Type B pancreatic cell (in vitro differentiated cells): Measurements from ENCODE around the gene SH3RF3. TPM values are rescaled to one million over a fixed set of nuclear protein-coding genes. Genes with fewer than 3 reads are reported as not detected.

Experiments used
- DNase-seq: peaks from one replicate; pipeline ENCODE4 v3.0.0; 2021; ENCODE audit warnings: mixed read lengths; ENCODE audit not compliant: unreplicated experiment; ENCODE audit errors: extremely low spot score
- H3K27ac Mint-ChIP-seq: 2 replicates; pipeline ENCODE4 v1.8.0; 2021; ENCODE audit warnings: mild to moderate bottlenecking, mixed read lengths
- H3K27me3 Mint-ChIP-seq: 2 replicates; pipeline ENCODE4 v1.8.0; 2021; ENCODE audit warnings: mixed read lengths
- H3K36me3 Mint-ChIP-seq: 2 replicates; pipeline ENCODE4 v1.8.0; 2021; ENCODE audit warnings: mixed read lengths
- H3K4me1 Mint-ChIP-seq: one replicate; pipeline ENCODE4 v1.8.0; 2021; ENCODE audit warnings: mixed read lengths; ENCODE audit not compliant: unreplicated experiment
- H3K4me3 Mint-ChIP-seq: 2 replicates; pipeline ENCODE4 v1.8.0; 2021; ENCODE audit warnings: mild to moderate bottlenecking, mixed read lengths
- H3K9me3 Mint-ChIP-seq: 2 replicates; pipeline ENCODE4 v1.8.0; 2021; ENCODE audit warnings: mixed read lengths
- CTCF ChIP-seq: fragments of 200-600 bp; sonication (generic); conservative IDR thresholded peaks from 2 replicates; pipeline ENCODE4 v1.5.0; 2021; ENCODE audit warnings: antibody characterized with exemption, mild to moderate bottlenecking
- total RNA-seq: library from RNA; stranded (reverse); gene quantifications from 2 replicates; pipeline ENCODE4 v1.2.1, GENCODE V29; 2021; ENCODE audit warnings: low replicate concordance

Gene SH3RF3
- total RNA-seq, 1 donor from 2014 or later = 13.9 TPM

GRCh38 chr2:109258376-109258775 lies 129.4 kb downstream of the SH3RF3 start:
- Mint-ChIP-seq H3K4me1 (peaks cover 27% of the 10 kb centered on the region), H3K9me3 (no peaks in the 10 kb centered on the region), H3K4me3 (no peak overlapping the region), H3K27me3 (no peaks in the 10 kb centered on the region), H3K36me3 (no peaks in the 10 kb centered on the region), H3K27ac (no peak overlapping the region)
- TF ChIP-seq CTCF = no peak
- no peak for DNase-seq

GRCh38 chr2:109258905-109259540 lies 130.0 kb downstream of the SH3RF3 start:
- TF ChIP-seq CTCF = no peak
- no peaks in the 10 kb centered on the region for H3K36me3 Mint-ChIP-seq

GRCh38 chr2:109259671-109260070 lies 130.7 kb downstream of the SH3RF3 start:
- Mint-ChIP-seq H3K27ac (no peak overlapping the region), H3K4me1 (peaks cover 21% of the 10 kb centered on the region), H3K4me3 (no peak overlapping the region), H3K9me3 (no peaks in the 10 kb centered on the region), H3K36me3 (no peaks in the 10 kb centered on the region), H3K27me3 (no peaks in the 10 kb centered on the region)
- no peak for DNase-seq
- no peak for TF ChIP-seq CTCF

More at GRCh38 chr2:109258905-109259540, 130.0 kb downstream of the SH3RF3 start:
- H3K27me3 Mint-ChIP-seq = no peaks in the 10 kb centered on the region
- DNase-seq = no peak
- peaks cover 23% of the 10 kb centered on the region for H3K4me1 Mint-ChIP-seq
- H3K27ac Mint-ChIP-seq = no peak overlapping the region
- H3K9me3 Mint-ChIP-seq = no peaks in the 10 kb centered on the region
- H3K4me3 Mint-ChIP-seq = no peak overlapping the region

GRCh38 chr2:109260116-109260855 lies 131.3 kb downstream of the SH3RF3 start:
- TF ChIP-seq CTCF = no peak
- Mint-ChIP-seq H3K4me1 (peaks cover 27% of the 10 kb centered on the region), H3K36me3 (no peaks in the 10 kb centered on the region), H3K4me3 (no peak overlapping the region), H3K27me3 (no peaks in the 10 kb centered on the region), H3K27ac (no peak overlapping the region), H3K9me3 (no peaks in the 10 kb centered on the region)
- DNase-seq = no peak

GRCh38 chr2:109260886-109261700 lies 132.1 kb downstream of the SH3RF3 start:
- Mint-ChIP-seq H3K4me1 (peaks cover 31% of the 10 kb centered on the region), H3K27ac (no peak overlapping the region), H3K27me3 (no peaks in the 10 kb centered on the region), H3K9me3 (no peaks in the 10 kb centered on the region), H3K4me3 (no peak overlapping the region), H3K36me3 (no peaks in the 10 kb centered on the region)
- DNase-seq = no peak
- peak; percentile 17 for TF ChIP-seq CTCF
